Endothelial cell (in vitro differentiated cells): ENCODE results near the gene SMPD3. TPM values are rescaled to one million over a fixed set of nuclear protein-coding genes. Genes with fewer than 3 reads are reported as not detected.

Source experiments
- DNase-seq: peaks from one replicate; pipeline ENCODE4 v3.0.0; 2021; ENCODE audit warnings: low spot score
- H3K27ac Mint-ChIP-seq: one replicate; pipeline ENCODE4 v1.8.0; 2021; ENCODE audit warnings: mixed read lengths, inconsistent platforms; ENCODE audit not compliant: unreplicated experiment
- H3K27me3 Mint-ChIP-seq: one replicate; pipeline ENCODE4 v1.8.0; 2021; ENCODE audit warnings: mild to moderate bottlenecking, moderate library complexity, mixed read lengths, inconsistent platforms; ENCODE audit not compliant: unreplicated experiment
- H3K36me3 Mint-ChIP-seq: one replicate; pipeline ENCODE4 v1.8.0; 2021; ENCODE audit warnings: mild to moderate bottlenecking, low read depth, mixed read lengths, inconsistent platforms; ENCODE audit not compliant: unreplicated experiment
- H3K4me1 Mint-ChIP-seq: one replicate; pipeline ENCODE4 v1.8.0; 2021; ENCODE audit warnings: mild to moderate bottlenecking, mixed read lengths, inconsistent platforms; ENCODE audit not compliant: unreplicated experiment
- H3K4me3 Mint-ChIP-seq: one replicate; pipeline ENCODE4 v1.8.0; 2021; ENCODE audit warnings: mild to moderate bottlenecking, mixed read lengths, inconsistent platforms; ENCODE audit not compliant: unreplicated experiment
- H3K9me3 Mint-ChIP-seq: one replicate; pipeline ENCODE4 v1.8.0; 2021; ENCODE audit warnings: mixed read lengths, inconsistent platforms; ENCODE audit not compliant: unreplicated experiment
- CTCF ChIP-seq: fragments of 200-600 bp; sonication (generic); IDR thresholded peaks from one replicate; pipeline ENCODE4 v1.5.0; 2021; ENCODE audit warnings: antibody characterized with exemption; ENCODE audit not compliant: unreplicated experiment
- total RNA-seq: library from RNA; stranded (reverse); fragmentation: NEBNext Ultra II Directional; extraction: Animal tissue kit (Norgen Biotek cat#: 25700); gene quantifications from one replicate; pipeline ENCODE4 v1.2.1, GENCODE V29; 2021; ENCODE audit not compliant: unreplicated experiment

SMPD3 gene
- total RNA-seq, 1 donor from 2014 or later = not detected

GRCh38 chr16:68492543-68493411 is 44.5 kb upstream of the SMPD3 start:
- Mint-ChIP-seq H3K36me3 (no peaks in the 10 kb centered on the region), H3K27me3 (peaks cover 2% of the 10 kb centered on the region), H3K9me3 (no peaks in the 10 kb centered on the region), H3K4me1 (no peaks in the 10 kb centered on the region), H3K4me3 (no peak overlapping the region), H3K27ac (no peak overlapping the region)
- DNase-seq = no peak
- no peak for TF ChIP-seq CTCF

GRCh38 chr16:68492151-68492542 is 43.8 kb upstream of the SMPD3 start:
- TF ChIP-seq CTCF = no peak
- Mint-ChIP-seq H3K4me1 (peaks cover 2% of the 10 kb centered on the region), H3K27ac (no peak overlapping the region), H3K4me3 (no peak overlapping the region), H3K27me3 (peaks cover 4% of the 10 kb centered on the region), H3K9me3 (no peaks in the 10 kb centered on the region), H3K36me3 (no peaks in the 10 kb centered on the region)
- DNase-seq = no peak

- peaks cover 4% of the 10 kb centered on the region for H3K27me3 Mint-ChIP-seq
- H3K27ac Mint-ChIP-seq = no peak overlapping the region
- H3K9me3 Mint-ChIP-seq = no peaks in the 10 kb centered on the region
- H3K4me1 Mint-ChIP-seq = peaks cover 8% of the 10 kb centered on the region
- TF ChIP-seq CTCF = no peak
- no peaks in the 10 kb centered on the region for H3K36me3 Mint-ChIP-seq
- no peak overlapping the region for H3K4me3 Mint-ChIP-seq
- DNase-seq = no peak
Measured at GRCh38 chr16:68491576-68491950, 43.3 kb upstream of the SMPD3 start.

GRCh38 chr16:68490829-68491575 is 42.7 kb upstream of the SMPD3 start:
- TF ChIP-seq CTCF = no peak
- Mint-ChIP-seq H3K27me3 (peaks cover 1% of the 10 kb centered on the region), H3K9me3 (no peaks in the 10 kb centered on the region), H3K4me3 (no peak overlapping the region), H3K4me1 (peaks cover 10% of the 10 kb centered on the region), H3K27ac (no peak overlapping the region), H3K36me3 (no peaks in the 10 kb centered on the region)
- DNase-seq = no peak

DNA sequence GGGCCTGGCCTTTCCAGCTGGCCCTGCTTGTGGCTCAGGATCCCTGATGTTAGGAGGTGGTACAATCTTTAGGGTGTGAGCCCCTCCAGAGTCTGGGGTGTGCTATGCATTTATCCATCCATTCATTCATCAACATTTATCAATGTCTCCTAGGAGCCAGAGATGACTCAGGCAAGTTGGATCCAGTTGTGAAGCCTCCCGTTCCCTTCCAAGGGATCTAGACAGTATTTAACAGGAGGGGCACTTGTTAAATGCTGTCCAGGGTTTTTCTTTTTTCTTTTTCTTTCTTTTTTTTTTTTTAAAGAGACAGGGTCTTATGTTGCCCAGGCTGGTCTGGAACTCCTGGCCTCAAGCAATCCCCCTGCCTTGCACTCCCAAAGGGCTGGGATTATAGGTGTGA is 42.0 kb upstream of the SMPD3 start:
- H3K9me3 Mint-ChIP-seq = no peaks in the 10 kb centered on the region
- no peak for DNase-seq
- H3K27ac Mint-ChIP-seq = no peak overlapping the region
- TF ChIP-seq CTCF = no peak
- H3K4me3 Mint-ChIP-seq = no peak overlapping the region
- H3K4me1 Mint-ChIP-seq = peaks cover 10% of the 10 kb centered on the region
- no peaks in the 10 kb centered on the region for H3K36me3 Mint-ChIP-seq
- peaks cover 1% of the 10 kb centered on the region for H3K27me3 Mint-ChIP-seq
